Measurements from ENCODE around the gene INAFM2.

INAFM2 gene

GRCh38 chr15:40306908-40307307, 16.6 kb upstream of the INAFM2 start:
- H3K27ac ChIP-seq (ENCODE audit: low read length) = no peak overlapping the region
- H3K4me1 ChIP-seq (ENCODE audit: control insufficient read depth, insufficient read depth, low read length) = peaks cover 18% of the 10 kb centered on the region
- H3K9ac ChIP-seq (ENCODE audit: low read length in 2 of 2) = no peak overlapping the region
- H3K27me3 ChIP-seq (ENCODE audit: control insufficient read depth in 1 of 2, insufficient read depth in 2 of 2, low read length in 2 of 2) = no peaks in the 10 kb centered on the region
- no peaks in the 10 kb centered on the region for H3K36me3 ChIP-seq (ENCODE audit: control insufficient read depth in 2 of 2, insufficient read depth in 2 of 2, low read length in 2 of 2)
- H3K9me3 ChIP-seq (ENCODE audit: control insufficient read depth in 2 of 2, low read length in 2 of 2) = no peaks in the 10 kb centered on the region
- H3K4me3 ChIP-seq (ENCODE audit: low read length in 2 of 2) = peak overlapping the region in 1 of 2 donors; percentile 44

DNA sequence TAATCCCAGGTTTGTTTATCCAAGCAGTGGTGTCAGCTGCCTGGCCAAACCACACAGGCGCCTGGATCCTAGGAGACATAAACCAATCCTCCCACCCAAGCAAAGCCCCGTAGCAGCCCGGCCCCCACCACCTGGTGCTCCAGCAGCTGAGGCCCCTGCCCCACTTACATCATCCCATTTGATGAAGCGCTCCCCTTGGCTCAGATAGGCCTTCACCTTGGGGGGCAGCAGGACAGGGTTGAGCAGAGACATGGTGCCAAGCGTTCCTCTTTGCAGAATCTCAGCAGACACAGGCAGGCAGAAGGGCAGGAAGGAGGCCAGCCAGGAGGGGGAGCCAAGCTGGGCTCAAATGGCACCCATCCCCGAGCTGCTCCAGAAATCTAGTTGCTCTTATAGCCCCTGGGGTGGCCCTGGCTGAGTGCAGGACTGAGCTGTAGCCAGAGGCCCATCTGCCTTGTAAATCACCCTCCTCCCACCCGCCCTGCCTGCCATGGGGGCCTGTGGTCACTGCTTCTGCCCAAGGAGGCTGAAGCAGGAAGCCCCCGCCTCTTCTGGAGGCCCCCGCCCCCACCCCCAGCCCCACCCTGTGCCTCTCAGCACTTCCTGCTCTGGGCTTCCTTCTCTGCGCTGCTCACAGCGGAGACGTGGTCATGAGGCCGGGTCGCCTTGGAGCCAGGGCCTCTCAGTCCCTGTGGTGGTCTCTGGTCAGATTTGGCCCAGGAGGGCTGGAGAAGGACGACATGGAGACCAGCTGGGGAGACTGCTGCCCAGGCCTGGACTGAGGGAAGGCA, 15.9 kb upstream of the INAFM2 start, which contains the start of gene PLCB2:
Gene PLCB2, minus strand, starts transcription at position 515 of the 791 bp plus-strand sequence. Its CDS starts 263 bp downstream, at position 252.
- Histone ChIP-seq H3K4me3 (ENCODE audit: low read length in 2 of 2) (peak within 1 kb of the TSS in 1 of 2 donors; percentile 44), H3K27me3 (ENCODE audit: control insufficient read depth in 1 of 2, insufficient read depth in 2 of 2, low read length in 2 of 2) (no peaks in the 10 kb centered on the region), H3K4me1 (ENCODE audit: control insufficient read depth, insufficient read depth, low read length) (peaks cover 18% of the 10 kb centered on the region), H3K9me3 (ENCODE audit: control insufficient read depth in 2 of 2, low read length in 2 of 2) (no peaks in the 10 kb centered on the region), H3K27ac (ENCODE audit: low read length) (no peak within 1 kb of the TSS), H3K9ac (ENCODE audit: low read length in 2 of 2) (no peak within 1 kb of the TSS), H3K36me3 (ENCODE audit: control insufficient read depth in 2 of 2, insufficient read depth in 2 of 2, low read length in 2 of 2) (no peaks in the 10 kb centered on the region)

DNA sequence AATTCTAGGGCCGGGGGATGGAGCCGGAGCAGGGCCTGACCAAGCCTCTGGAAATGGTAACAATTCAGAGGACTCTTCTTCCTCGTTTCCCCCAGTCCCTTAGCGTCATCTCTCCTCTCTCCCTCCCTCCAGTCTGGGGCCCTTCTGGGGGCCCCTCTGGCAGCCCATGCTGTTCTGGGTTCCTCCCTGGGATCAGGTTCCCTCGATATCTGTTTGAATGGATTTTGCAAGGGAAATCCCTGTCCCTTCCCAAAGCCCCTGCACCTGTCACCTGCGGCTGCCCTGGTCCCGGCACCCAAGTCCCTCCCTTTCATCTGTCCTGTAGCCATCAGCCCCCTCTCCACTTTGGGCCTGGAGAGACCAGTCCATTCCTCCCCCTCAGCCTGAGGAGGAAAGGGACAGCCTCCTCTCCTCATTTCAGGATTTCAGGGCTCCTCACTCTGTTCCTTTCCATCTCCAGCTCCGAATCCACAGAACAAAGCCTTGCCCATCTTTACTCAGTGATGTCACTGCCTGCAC, 14.1 kb upstream of the INAFM2 start:
- Histone ChIP-seq H3K27me3 (ENCODE audit: control insufficient read depth in 1 of 2, insufficient read depth in 2 of 2, low read length in 2 of 2) (no peaks in the 10 kb centered on the region), H3K4me1 (ENCODE audit: control insufficient read depth, insufficient read depth, low read length) (peaks cover 18% of the 10 kb centered on the region), H3K27ac (ENCODE audit: low read length) (no peak overlapping the region), H3K4me3 (ENCODE audit: low read length in 2 of 2) (no peak overlapping the region), H3K36me3 (ENCODE audit: control insufficient read depth in 2 of 2, insufficient read depth in 2 of 2, low read length in 2 of 2) (no peaks in the 10 kb centered on the region), H3K9me3 (ENCODE audit: control insufficient read depth in 2 of 2, low read length in 2 of 2) (no peaks in the 10 kb centered on the region), H3K9ac (ENCODE audit: low read length in 2 of 2) (no peak overlapping the region)

DNA sequence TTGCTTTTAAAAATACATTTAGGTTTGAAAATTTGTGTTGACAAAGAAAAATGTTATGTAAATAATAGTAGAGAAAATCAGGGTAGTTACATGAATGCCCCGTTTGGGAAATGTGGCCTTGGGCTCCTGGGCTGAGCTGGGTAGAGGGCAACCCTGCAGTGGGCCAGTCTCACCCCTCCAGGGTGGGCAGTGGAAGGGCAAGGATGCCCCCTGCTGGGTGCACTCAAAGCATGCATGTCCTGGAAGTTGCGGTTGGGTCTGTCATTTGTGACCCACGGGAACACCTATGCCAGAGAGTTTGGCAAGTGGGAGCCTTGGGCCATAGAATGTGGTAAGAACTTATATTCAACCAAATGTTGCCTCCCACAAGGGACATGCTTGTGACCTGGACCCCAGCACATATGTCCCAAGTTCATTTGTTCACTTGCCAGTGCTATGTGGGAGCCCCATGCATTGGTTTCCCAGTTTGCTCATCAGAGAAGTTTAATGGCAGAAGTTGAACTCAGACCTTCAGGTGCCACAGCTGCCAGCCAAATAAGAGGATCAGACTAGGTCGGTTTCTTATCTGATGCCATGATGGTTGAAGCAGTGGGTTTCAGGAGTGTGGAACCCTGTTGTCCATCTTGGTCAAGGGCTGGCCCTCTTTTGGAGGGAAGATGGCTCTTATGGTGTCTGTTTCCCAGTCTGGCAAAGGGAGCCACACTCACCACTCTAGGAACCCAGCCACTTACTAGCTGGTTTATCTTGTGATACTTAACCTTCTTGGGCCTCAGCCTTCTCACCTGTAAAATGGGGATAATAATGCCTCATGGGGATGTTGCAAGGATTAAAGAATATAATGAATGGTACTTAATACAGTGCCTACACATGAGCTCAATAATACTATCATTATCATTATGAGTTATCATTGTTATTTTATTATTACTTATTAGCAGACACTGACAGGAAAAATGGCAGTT, 13.2 kb upstream of the INAFM2 start:
- no peaks in the 10 kb centered on the region for H3K27me3 ChIP-seq (ENCODE audit: control insufficient read depth in 1 of 2, insufficient read depth in 2 of 2, low read length in 2 of 2)
- H3K9ac ChIP-seq (ENCODE audit: low read length in 2 of 2) = no peak overlapping the region
- no peak overlapping the region for H3K4me3 ChIP-seq (ENCODE audit: low read length in 2 of 2)
- no peak overlapping the region for H3K27ac ChIP-seq (ENCODE audit: low read length)
- no peaks in the 10 kb centered on the region for H3K9me3 ChIP-seq (ENCODE audit: control insufficient read depth in 2 of 2, low read length in 2 of 2)
- peaks cover 18% of the 10 kb centered on the region for H3K4me1 ChIP-seq (ENCODE audit: control insufficient read depth, insufficient read depth, low read length)
- no peaks in the 10 kb centered on the region for H3K36me3 ChIP-seq (ENCODE audit: control insufficient read depth in 2 of 2, insufficient read depth in 2 of 2, low read length in 2 of 2)

GRCh38 chr15:40310993-40311392, 12.5 kb upstream of the INAFM2 start:
- no peaks in the 10 kb centered on the region for H3K36me3 ChIP-seq (ENCODE audit: control insufficient read depth in 2 of 2, insufficient read depth in 2 of 2, low read length in 2 of 2)
- no peak overlapping the region for H3K9ac ChIP-seq (ENCODE audit: low read length in 2 of 2)
- no peaks in the 10 kb centered on the region for H3K9me3 ChIP-seq (ENCODE audit: control insufficient read depth in 2 of 2, low read length in 2 of 2)
- H3K27ac ChIP-seq (ENCODE audit: low read length) = no peak overlapping the region
- no peaks in the 10 kb centered on the region for H3K27me3 ChIP-seq (ENCODE audit: control insufficient read depth in 1 of 2, insufficient read depth in 2 of 2, low read length in 2 of 2)
- H3K4me3 ChIP-seq (ENCODE audit: low read length in 2 of 2) = no peak overlapping the region
- H3K4me1 ChIP-seq (ENCODE audit: control insufficient read depth, insufficient read depth, low read length) = peaks cover 18% of the 10 kb centered on the region

DNA sequence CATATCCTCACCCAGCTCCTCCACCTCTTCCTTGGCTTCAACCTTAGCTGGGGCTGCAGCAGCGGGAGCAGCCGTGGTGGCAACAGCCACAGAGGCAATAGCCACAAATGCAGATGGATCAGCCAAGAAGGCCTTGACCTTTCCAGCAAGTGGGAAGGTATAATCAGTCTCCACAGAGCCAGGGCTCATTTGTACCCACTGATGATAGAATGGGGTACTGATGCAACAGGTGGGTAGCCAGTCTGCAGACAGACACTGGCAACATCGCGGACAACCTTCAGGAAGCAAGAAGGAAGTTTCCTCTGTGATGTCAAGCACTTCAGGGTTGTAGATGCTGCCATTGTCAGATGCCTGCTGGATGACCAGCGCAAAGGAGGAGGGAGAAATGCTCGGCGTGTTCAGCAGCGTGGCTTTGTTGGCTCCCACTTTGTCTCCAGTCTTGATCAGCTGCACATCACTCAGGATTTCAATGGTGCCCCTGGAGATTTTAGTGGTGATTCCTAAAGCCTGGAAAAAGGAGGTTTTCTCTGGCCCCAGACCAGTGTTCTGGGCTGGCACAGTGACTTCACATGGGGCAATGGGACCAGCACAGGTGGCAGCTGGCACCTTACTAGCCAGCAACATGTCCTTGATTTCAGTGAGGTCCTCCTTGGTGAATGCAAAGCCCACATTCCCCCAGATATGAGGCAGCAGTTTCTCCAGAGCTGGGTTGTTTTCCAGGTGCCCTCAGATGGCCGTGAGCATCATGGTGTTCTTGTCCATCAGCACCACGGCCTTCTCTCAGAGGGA, 10.9 kb upstream of the INAFM2 start:
- Histone ChIP-seq H3K27ac (ENCODE audit: low read length) (no peak overlapping the region), H3K27me3 (ENCODE audit: control insufficient read depth in 1 of 2, insufficient read depth in 2 of 2, low read length in 2 of 2) (peaks cover 0 to 2% of the 10 kb centered on the region in 2 donors), H3K4me3 (ENCODE audit: low read length in 2 of 2) (no peak overlapping the region), H3K4me1 (ENCODE audit: control insufficient read depth, insufficient read depth, low read length) (peaks cover 9% of the 10 kb centered on the region), H3K9ac (ENCODE audit: low read length in 2 of 2) (no peak overlapping the region), H3K36me3 (ENCODE audit: control insufficient read depth in 2 of 2, insufficient read depth in 2 of 2, low read length in 2 of 2) (no peaks in the 10 kb centered on the region), H3K9me3 (ENCODE audit: control insufficient read depth in 2 of 2, low read length in 2 of 2) (no peaks in the 10 kb centered on the region)

DNA sequence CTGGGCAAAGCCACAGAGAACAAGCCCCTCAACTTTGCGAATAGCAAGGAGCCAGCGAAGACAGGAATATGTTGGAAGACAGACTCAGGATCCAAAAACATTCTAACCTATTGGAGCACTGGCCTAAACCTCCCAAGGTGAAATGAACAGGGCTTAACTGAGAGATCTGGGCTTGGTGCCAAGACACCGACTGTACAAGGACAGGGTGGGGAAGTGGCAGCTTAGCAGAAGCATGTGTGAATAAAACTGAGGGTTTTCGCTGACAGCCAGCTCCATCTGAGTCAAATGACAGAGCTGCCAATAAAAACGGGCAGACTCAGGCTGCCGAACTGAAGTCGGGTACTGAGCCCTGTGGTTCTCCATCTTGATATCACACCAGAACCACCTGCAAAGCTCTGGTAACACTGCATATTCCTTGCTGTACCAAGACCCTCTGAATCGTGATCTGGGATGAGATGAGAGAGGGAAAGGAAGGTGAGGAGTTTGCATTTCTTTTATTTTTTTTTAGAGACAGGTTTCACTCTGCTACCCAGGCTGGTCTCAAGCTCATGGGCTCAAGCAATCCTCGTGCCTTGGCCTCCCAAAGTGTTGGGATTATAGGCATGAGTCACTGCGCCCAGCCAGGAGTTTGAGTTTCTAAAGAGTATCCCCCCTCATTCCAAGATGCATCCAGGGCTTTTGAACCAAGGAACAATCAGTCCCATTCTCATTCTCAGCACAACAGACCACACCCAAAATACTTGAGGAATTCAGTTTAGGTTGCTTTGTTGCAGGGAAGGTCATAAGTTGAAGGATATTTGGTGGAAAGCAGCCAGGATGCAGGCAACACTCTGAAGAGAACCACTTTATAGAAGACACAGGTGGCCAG, 9.7 kb upstream of the INAFM2 start:
- Histone ChIP-seq H3K27me3 (ENCODE audit: control insufficient read depth in 1 of 2, insufficient read depth in 2 of 2, low read length in 2 of 2) (peaks cover 0 to 2% of the 10 kb centered on the region in 2 donors), H3K4me3 (ENCODE audit: low read length in 2 of 2) (no peak overlapping the region), H3K9me3 (ENCODE audit: control insufficient read depth in 2 of 2, low read length in 2 of 2) (no peaks in the 10 kb centered on the region), H3K27ac (ENCODE audit: low read length) (no peak overlapping the region), H3K36me3 (ENCODE audit: control insufficient read depth in 2 of 2, insufficient read depth in 2 of 2, low read length in 2 of 2) (no peaks in the 10 kb centered on the region), H3K9ac (ENCODE audit: low read length in 2 of 2) (peak overlapping the region in 1 of 2 donors; percentile 29), H3K4me1 (ENCODE audit: control insufficient read depth, insufficient read depth, low read length) (peaks cover 5% of the 10 kb centered on the region)

GRCh38 chr15:40314723-40315276, 8.7 kb upstream of the INAFM2 start:
- Histone ChIP-seq H3K9ac (ENCODE audit: low read length in 2 of 2) (no peak overlapping the region), H3K36me3 (ENCODE audit: control insufficient read depth in 2 of 2, insufficient read depth in 2 of 2, low read length in 2 of 2) (no peaks in the 10 kb centered on the region), H3K4me3 (ENCODE audit: low read length in 2 of 2) (no peak overlapping the region), H3K4me1 (ENCODE audit: control insufficient read depth, insufficient read depth, low read length) (peaks cover 3% of the 10 kb centered on the region), H3K27me3 (ENCODE audit: control insufficient read depth in 1 of 2, insufficient read depth in 2 of 2, low read length in 2 of 2) (peaks cover 0 to 2% of the 10 kb centered on the region in 2 donors), H3K27ac (ENCODE audit: low read length) (no peak overlapping the region), H3K9me3 (ENCODE audit: control insufficient read depth in 2 of 2, low read length in 2 of 2) (no peaks in the 10 kb centered on the region)

GRCh38 chr15:40316931-40317330, 6.6 kb upstream of the INAFM2 start:
- Histone ChIP-seq H3K27ac (ENCODE audit: low read length) (no peak overlapping the region), H3K9ac (ENCODE audit: low read length in 2 of 2) (no peak overlapping the region), H3K4me3 (ENCODE audit: low read length in 2 of 2) (no peak overlapping the region), H3K9me3 (ENCODE audit: control insufficient read depth in 2 of 2, low read length in 2 of 2) (no peaks in the 10 kb centered on the region), H3K27me3 (ENCODE audit: control insufficient read depth in 1 of 2, insufficient read depth in 2 of 2, low read length in 2 of 2) (peaks cover 0 to 2% of the 10 kb centered on the region in 2 donors), H3K4me1 (ENCODE audit: control insufficient read depth, insufficient read depth, low read length) (peaks cover 6% of the 10 kb centered on the region), H3K36me3 (ENCODE audit: control insufficient read depth in 2 of 2, insufficient read depth in 2 of 2, low read length in 2 of 2) (no peaks in the 10 kb centered on the region)
